Esophagus muscularis mucosa (tissue), 3 donors: ENCODE results near the gene POU4F2.

Experiments
- POLR2AphosphoS5 ChIP-seq, 2 donors: sonication (generic); formaldehyde crosslinking; IDR thresholded peaks; one replicate each; pipeline ENCODE4 v1.6.1; 2017; ENCODE audit warnings: antibody characterized with exemption in 2 of 2
- TF ChIP-seq, protein P1 (sequence below), 3 experiments: fragments of 200-600 bp in 2 of 3; fragments of 450-650 bp in 1 of 3; sonication (generic) in 2 of 3; IDR thresholded peaks; one replicate each; pipeline ENCODE4 v1.5.1; 2017 to 2019; ENCODE audit warnings: antibody characterized with exemption in 3 of 3, mild to moderate bottlenecking in 2 of 3, moderate library complexity in 1 of 3

DNA sequence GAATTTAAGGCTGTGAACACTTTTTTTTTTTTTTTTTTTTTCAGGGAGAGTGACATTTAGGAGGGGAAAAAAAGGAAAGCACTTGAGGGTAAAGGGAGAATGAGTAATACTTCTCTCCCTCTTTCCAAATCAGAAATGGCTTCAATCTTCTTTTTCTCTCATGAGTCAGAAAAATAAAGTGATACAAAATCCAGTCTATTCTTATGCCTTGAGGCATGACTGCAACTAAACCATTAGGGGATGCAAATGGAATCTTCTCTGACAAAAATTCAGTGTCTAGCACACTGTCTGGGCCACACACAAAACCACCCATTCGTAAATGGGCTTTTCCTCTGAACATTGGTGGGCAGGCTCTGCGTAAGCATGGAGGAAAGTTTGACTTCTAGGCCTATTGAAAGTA lies 46.7 kb upstream of the POU4F2 start:
- TF ChIP-seq, protein P1, sequence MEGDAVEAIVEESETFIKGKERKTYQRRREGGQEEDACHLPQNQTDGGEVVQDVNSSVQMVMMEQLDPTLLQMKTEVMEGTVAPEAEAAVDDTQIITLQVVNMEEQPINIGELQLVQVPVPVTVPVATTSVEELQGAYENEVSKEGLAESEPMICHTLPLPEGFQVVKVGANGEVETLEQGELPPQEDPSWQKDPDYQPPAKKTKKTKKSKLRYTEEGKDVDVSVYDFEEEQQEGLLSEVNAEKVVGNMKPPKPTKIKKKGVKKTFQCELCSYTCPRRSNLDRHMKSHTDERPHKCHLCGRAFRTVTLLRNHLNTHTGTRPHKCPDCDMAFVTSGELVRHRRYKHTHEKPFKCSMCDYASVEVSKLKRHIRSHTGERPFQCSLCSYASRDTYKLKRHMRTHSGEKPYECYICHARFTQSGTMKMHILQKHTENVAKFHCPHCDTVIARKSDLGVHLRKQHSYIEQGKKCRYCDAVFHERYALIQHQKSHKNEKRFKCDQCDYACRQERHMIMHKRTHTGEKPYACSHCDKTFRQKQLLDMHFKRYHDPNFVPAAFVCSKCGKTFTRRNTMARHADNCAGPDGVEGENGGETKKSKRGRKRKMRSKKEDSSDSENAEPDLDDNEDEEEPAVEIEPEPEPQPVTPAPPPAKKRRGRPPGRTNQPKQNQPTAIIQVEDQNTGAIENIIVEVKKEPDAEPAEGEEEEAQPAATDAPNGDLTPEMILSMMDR (IDR thresholded peaks at IDR 0.05), result no peak
- TF ChIP-seq POLR2AphosphoS5 (IDR thresholded peaks at IDR 0.05), result no peak
